ENCODE results near the gene PRSS22. TPM values are rescaled to one million over a fixed set of nuclear protein-coding genes. Genes with fewer than 3 reads are reported as not detected.

PRSS22 gene
- total RNA-seq, 2 donors from 2014 or later, result 5.0 to 6.2 TPM

DNA sequence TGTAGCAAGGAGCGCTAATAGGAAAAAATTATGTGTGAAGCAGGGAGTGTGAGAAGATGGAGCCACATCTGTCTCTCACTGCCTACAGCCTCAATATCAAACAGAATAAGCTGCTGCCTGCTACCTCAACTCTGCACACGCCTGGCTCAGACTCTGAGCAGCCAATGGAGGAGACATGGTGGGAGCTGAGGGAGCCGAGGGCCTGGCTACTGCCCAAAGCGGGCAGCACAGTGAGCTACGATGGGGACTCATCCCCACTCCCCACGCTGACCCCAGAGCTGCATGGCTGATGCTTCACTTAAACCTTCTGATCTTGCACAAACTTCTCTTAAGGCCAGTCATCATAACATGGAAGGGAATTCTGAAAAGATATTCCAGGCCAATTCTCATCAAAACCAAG is 14.0 kb upstream of the PRSS22 start:
- Mint-ChIP-seq H3K4me1 (no peaks in the 10 kb centered on the region), H3K36me3 (ENCODE audit: low read depth) (no peaks in the 10 kb centered on the region), H3K27me3 (ENCODE audit: insufficient read depth) (peaks cover 45% of the 10 kb centered on the region), H3K27ac (no peak overlapping the region), H3K9me3 (no peaks in the 10 kb centered on the region), H3K4me3 (no peak overlapping the region)
- TF ChIP-seq, protein P1, sequence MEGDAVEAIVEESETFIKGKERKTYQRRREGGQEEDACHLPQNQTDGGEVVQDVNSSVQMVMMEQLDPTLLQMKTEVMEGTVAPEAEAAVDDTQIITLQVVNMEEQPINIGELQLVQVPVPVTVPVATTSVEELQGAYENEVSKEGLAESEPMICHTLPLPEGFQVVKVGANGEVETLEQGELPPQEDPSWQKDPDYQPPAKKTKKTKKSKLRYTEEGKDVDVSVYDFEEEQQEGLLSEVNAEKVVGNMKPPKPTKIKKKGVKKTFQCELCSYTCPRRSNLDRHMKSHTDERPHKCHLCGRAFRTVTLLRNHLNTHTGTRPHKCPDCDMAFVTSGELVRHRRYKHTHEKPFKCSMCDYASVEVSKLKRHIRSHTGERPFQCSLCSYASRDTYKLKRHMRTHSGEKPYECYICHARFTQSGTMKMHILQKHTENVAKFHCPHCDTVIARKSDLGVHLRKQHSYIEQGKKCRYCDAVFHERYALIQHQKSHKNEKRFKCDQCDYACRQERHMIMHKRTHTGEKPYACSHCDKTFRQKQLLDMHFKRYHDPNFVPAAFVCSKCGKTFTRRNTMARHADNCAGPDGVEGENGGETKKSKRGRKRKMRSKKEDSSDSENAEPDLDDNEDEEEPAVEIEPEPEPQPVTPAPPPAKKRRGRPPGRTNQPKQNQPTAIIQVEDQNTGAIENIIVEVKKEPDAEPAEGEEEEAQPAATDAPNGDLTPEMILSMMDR (conservative IDR thresholded peaks at IDR 0.05), result no peak
- Histone ChIP-seq H3K4me1 (ENCODE audit: control insufficient read depth, insufficient read depth, low read length) (no peaks in the 10 kb centered on the region), H3K9me3 (ENCODE audit: control insufficient read depth, low read length) (no peaks in the 10 kb centered on the region), H3K27me3 (ENCODE audit: control insufficient read depth, insufficient read depth, low read length, poor library complexity, severe bottlenecking) (peaks cover 21% of the 10 kb centered on the region), H3K4me3 (ENCODE audit: low read length) (no peak overlapping the region), H3K36me3 (ENCODE audit: control insufficient read depth, insufficient read depth, low read length) (no peaks in the 10 kb centered on the region), H3K27ac (ENCODE audit: low read depth, low read length) (no peak overlapping the region), H3K9ac (ENCODE audit: extremely low read depth, low read length, poor library complexity, severe bottlenecking) (no peak overlapping the region)
- WGBS, 2 experiments (ENCODE audit: insufficient coverage in 1 of 2, insufficient read length in 1 of 2), result 68 to 87% methylated on average over 2 to 6 of the region's 6 CpGs
- no peak for DNase-seq

DNA sequence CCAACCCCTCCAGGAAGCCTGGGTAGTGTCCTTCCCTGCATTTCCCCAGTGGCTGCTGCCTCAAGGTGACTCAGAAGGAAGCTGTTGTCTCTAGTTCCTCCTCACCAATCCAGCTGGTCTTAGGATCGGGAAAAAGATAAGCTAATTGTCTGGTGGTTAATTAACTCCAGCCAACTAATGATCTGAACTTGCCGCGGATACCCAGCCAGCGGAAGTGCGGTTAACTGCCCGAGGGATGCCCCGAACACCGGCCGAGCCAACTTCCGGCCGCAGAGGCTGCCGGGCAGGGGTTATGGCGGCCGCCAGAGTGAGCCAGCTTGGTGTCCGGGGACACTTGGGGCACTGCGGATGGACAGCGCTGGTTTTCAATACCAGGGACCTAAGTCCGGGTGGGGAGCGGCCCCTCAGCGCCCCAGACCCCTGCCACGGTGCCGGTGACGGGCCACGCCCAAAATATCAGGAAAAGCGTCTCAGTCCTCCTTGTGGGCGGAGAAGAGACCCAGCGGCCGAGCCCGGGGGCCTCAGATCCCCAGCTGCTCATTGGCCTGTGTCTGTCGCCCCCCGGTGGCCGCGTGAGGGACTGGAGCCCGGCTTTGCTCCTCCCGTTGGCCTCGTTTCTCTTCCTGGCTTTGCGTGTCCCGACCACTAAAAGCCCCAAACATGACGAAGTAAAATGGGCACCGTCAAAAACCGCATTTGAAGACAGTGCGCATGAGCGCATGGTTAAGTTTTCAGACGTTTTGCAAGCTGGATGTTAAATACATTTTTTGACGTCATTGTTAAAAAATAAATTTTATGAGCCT is 10.2 kb upstream of the PRSS22 start:
- DNase-seq, result peak; percentile 99
- peak overlapping the region; percentile 20 for H3K9ac ChIP-seq (ENCODE audit: extremely low read depth, low read length, poor library complexity, severe bottlenecking)
- no peaks in the 10 kb centered on the region for H3K4me1 ChIP-seq (ENCODE audit: control insufficient read depth, insufficient read depth, low read length)
- Mint-ChIP-seq H3K36me3 (ENCODE audit: low read depth) (no peaks in the 10 kb centered on the region), H3K27ac (peak overlapping the region; percentile 88), H3K4me1 (no peaks in the 10 kb centered on the region), H3K27me3 (ENCODE audit: insufficient read depth) (peaks cover 67% of the 10 kb centered on the region), H3K9me3 (no peaks in the 10 kb centered on the region), H3K4me3 (peak overlapping the region; percentile 69)
- peaks cover 56% of the 10 kb centered on the region for H3K27me3 ChIP-seq (ENCODE audit: control insufficient read depth, insufficient read depth, low read length, poor library complexity, severe bottlenecking)
- H3K36me3 ChIP-seq (ENCODE audit: control insufficient read depth, insufficient read depth, low read length), result no peaks in the 10 kb centered on the region
- no peaks in the 10 kb centered on the region for H3K9me3 ChIP-seq (ENCODE audit: control insufficient read depth, low read length)
- 1 to 2% methylated on average over 39 to 44 of the region's 45 CpGs for WGBS, 2 experiments (ENCODE audit: insufficient coverage in 1 of 2, insufficient read length in 1 of 2)
- H3K27ac ChIP-seq (ENCODE audit: low read depth, low read length), result no peak overlapping the region
- TF ChIP-seq, protein P1 (conservative IDR thresholded peaks at IDR 0.05), result peak; percentile 99
- H3K4me3 ChIP-seq (ENCODE audit: low read length), result peak overlapping the region; percentile 77

DNA sequence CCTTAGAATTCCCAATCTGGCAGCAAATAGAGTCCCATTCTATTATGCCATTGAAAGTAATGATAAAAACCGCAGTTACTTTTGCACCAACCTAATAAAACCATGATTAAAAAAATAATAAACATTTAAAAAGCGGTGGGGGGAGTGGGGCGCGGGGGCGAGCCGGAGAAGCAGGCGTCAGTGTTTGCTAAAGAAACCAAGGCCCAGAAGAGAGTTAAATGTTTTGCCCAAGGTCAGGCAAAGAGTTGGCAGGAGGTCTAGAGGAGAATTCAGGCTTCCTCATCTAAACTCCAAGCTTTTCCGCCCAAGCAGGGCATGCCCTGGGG is 9.7 kb upstream of the PRSS22 start:
- Mint-ChIP-seq H3K27me3 (ENCODE audit: insufficient read depth) (peaks cover 67% of the 10 kb centered on the region), H3K27ac (peak overlapping the region; percentile 88), H3K4me1 (no peaks in the 10 kb centered on the region), H3K9me3 (no peaks in the 10 kb centered on the region), H3K36me3 (ENCODE audit: low read depth) (no peaks in the 10 kb centered on the region), H3K4me3 (peak overlapping the region; percentile 69)
- no peak overlapping the region for H3K9ac ChIP-seq (ENCODE audit: extremely low read depth, low read length, poor library complexity, severe bottlenecking)
- peaks cover 56% of the 10 kb centered on the region for H3K27me3 ChIP-seq (ENCODE audit: control insufficient read depth, insufficient read depth, low read length, poor library complexity, severe bottlenecking)
- TF ChIP-seq, protein P1 (conservative IDR thresholded peaks at IDR 0.05), result no peak
- H3K4me3 ChIP-seq (ENCODE audit: low read length), result peak overlapping the region; percentile 77
- no peaks in the 10 kb centered on the region for H3K4me1 ChIP-seq (ENCODE audit: control insufficient read depth, insufficient read depth, low read length)
- no peak overlapping the region for H3K27ac ChIP-seq (ENCODE audit: low read depth, low read length)
- WGBS, 2 experiments (ENCODE audit: insufficient coverage in 1 of 2, insufficient read length in 1 of 2), result 70 to 73% methylated on average over 5 to 8 of the region's 8 CpGs
- no peaks in the 10 kb centered on the region for H3K36me3 ChIP-seq (ENCODE audit: control insufficient read depth, insufficient read depth, low read length)
- no peak for DNase-seq
- no peaks in the 10 kb centered on the region for H3K9me3 ChIP-seq (ENCODE audit: control insufficient read depth, low read length)
